WTC11 (cell line): ENCODE data around the gene ZMIZ1.

Source experiments
- KAT7 ChIP-seq: sonication (generic); formaldehyde crosslinking; IDR thresholded peaks from 2 replicates; pipeline ENCODE4 v1.8.1; 2023; ENCODE audit warnings: missing genetic modification reagents, mild to moderate bottlenecking, borderline replicate concordance
- TCF7 ChIP-seq: sonication (generic); formaldehyde crosslinking; IDR thresholded peaks from 2 replicates; pipeline ENCODE4 v1.8.0; 2022; ENCODE audit warnings: mild to moderate bottlenecking, low read depth, missing genetic modification reagents, moderate library complexity
- TF ChIP-seq, protein P1 (sequence below): sonication (generic); formaldehyde crosslinking; IDR thresholded peaks from 2 replicates; pipeline ENCODE4 v1.8.0; 2022; ENCODE audit warnings: missing genetic modification reagents
- TF ChIP-seq, protein P2 (sequence below): sonication (generic); formaldehyde crosslinking; IDR thresholded peaks from 2 replicates; pipeline ENCODE4 v1.8.1; 2022; ENCODE audit warnings: mild to moderate bottlenecking, missing genetic modification reagents, moderate library complexity, borderline replicate concordance
- TF ChIP-seq, protein P3 (sequence below): sonication (generic); formaldehyde crosslinking; IDR thresholded peaks from 2 replicates; pipeline ENCODE4 v1.8.1; 2022; ENCODE audit warnings: low read depth, mild to moderate bottlenecking, moderate library complexity, missing genetic modification reagents, borderline replicate concordance
- TF ChIP-seq, protein P4 (sequence below): fragments of 200-600 bp; IDR thresholded peaks from 2 replicates; pipeline ENCODE4 v1.8.0; 2022; ENCODE audit warnings: antibody characterized with exemption

DNA sequence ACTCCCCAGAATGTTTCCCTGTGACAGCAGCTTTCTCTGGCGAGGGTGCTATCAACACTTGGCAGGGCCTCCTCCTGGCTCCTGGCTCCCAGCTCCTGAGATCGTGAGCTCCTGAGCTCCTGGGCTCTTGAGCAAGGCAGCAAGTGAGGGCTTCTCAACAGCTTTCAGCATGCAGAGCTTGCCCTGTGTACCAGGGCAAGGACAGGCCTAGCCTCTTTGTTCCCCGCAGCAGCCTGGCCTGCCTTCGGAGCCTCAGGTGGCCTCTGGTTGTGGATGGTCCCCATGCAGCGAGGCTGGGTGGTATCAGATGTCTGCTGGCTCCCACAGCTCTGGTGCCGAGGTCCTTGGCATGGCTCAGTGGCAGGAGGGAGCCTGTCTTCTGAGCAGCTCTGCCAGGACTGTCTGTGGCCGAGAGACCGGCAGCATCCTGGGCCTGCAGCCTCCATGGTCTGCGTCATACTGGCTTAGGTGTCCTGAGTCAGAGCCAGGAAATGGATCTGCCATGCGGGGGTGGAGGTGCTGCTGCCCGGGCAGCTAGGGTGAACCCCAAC is 44.2 kb downstream of the ZMIZ1 start:
- TF ChIP-seq KAT7 (CRISPR knock-in tag) (no peak), TCF7 (no peak)
- TF ChIP-seq, protein P1, sequence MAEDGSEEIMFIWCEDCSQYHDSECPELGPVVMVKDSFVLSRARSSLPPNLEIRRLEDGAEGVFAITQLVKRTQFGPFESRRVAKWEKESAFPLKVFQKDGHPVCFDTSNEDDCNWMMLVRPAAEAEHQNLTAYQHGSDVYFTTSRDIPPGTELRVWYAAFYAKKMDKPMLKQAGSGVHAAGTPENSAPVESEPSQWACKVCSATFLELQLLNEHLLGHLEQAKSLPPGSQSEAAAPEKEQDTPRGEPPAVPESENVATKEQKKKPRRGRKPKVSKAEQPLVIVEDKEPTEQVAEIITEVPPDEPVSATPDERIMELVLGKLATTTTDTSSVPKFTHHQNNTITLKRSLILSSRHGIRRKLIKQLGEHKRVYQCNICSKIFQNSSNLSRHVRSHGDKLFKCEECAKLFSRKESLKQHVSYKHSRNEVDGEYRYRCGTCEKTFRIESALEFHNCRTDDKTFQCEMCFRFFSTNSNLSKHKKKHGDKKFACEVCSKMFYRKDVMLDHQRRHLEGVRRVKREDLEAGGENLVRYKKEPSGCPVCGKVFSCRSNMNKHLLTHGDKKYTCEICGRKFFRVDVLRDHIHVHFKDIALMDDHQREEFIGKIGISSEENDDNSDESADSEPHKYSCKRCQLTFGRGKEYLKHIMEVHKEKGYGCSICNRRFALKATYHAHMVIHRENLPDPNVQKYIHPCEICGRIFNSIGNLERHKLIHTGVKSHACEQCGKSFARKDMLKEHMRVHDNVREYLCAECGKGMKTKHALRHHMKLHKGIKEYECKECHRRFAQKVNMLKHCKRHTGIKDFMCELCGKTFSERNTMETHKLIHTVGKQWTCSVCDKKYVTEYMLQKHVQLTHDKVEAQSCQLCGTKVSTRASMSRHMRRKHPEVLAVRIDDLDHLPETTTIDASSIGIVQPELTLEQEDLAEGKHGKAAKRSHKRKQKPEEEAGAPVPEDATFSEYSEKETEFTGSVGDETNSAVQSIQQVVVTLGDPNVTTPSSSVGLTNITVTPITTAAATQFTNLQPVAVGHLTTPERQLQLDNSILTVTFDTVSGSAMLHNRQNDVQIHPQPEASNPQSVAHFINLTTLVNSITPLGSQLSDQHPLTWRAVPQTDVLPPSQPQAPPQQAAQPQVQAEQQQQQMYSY (CRISPR knock-in tag) = no peak
- TF ChIP-seq, protein P2, sequence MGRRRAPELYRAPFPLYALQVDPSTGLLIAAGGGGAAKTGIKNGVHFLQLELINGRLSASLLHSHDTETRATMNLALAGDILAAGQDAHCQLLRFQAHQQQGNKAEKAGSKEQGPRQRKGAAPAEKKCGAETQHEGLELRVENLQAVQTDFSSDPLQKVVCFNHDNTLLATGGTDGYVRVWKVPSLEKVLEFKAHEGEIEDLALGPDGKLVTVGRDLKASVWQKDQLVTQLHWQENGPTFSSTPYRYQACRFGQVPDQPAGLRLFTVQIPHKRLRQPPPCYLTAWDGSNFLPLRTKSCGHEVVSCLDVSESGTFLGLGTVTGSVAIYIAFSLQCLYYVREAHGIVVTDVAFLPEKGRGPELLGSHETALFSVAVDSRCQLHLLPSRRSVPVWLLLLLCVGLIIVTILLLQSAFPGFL (CRISPR knock-in tag) = no peak
- TF ChIP-seq, protein P3, sequence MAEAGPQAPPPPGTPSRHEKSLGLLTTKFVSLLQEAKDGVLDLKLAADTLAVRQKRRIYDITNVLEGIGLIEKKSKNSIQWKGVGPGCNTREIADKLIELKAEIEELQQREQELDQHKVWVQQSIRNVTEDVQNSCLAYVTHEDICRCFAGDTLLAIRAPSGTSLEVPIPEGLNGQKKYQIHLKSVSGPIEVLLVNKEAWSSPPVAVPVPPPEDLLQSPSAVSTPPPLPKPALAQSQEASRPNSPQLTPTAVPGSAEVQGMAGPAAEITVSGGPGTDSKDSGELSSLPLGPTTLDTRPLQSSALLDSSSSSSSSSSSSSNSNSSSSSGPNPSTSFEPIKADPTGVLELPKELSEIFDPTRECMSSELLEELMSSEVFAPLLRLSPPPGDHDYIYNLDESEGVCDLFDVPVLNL (CRISPR knock-in tag) = no peak
- TF ChIP-seq, protein P4, sequence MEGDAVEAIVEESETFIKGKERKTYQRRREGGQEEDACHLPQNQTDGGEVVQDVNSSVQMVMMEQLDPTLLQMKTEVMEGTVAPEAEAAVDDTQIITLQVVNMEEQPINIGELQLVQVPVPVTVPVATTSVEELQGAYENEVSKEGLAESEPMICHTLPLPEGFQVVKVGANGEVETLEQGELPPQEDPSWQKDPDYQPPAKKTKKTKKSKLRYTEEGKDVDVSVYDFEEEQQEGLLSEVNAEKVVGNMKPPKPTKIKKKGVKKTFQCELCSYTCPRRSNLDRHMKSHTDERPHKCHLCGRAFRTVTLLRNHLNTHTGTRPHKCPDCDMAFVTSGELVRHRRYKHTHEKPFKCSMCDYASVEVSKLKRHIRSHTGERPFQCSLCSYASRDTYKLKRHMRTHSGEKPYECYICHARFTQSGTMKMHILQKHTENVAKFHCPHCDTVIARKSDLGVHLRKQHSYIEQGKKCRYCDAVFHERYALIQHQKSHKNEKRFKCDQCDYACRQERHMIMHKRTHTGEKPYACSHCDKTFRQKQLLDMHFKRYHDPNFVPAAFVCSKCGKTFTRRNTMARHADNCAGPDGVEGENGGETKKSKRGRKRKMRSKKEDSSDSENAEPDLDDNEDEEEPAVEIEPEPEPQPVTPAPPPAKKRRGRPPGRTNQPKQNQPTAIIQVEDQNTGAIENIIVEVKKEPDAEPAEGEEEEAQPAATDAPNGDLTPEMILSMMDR = no peak
